Gastroesophageal sphincter (tissue), 3 donors: ENCODE measurements around the gene RAB3C.

ENCODE experiments used
- EP300 ChIP-seq: sonication (generic); formaldehyde crosslinking; IDR thresholded peaks from one replicate; pipeline ENCODE4 v1.6.1; 2017; ENCODE audit warnings: antibody characterized with exemption, mild to moderate bottlenecking
- POLR2A ChIP-seq, 2 donors: fragments of 450-650 bp; IDR thresholded peaks; one replicate each; pipeline ENCODE4 v1.6.1; 2017; ENCODE audit warnings: antibody characterized with exemption in 2 of 2, mild to moderate bottlenecking in 2 of 2, moderate library complexity in 1 of 2
- POLR2AphosphoS5 ChIP-seq: sonication (generic); formaldehyde crosslinking; IDR thresholded peaks from one replicate; pipeline ENCODE4 v1.6.1; 2017; ENCODE audit warnings: antibody characterized with exemption
- TF ChIP-seq, protein P1 (sequence below), 4 experiments: fragments of 200-600 bp in 2 of 4; fragments of 450-650 bp in 2 of 4; sonication (generic) in 1 of 4; IDR thresholded peaks; one replicate each; pipeline ENCODE4 v1.5.1; 2017 to 2019; ENCODE audit warnings: antibody characterized with exemption in 4 of 4, mild to moderate bottlenecking in 2 of 4, moderate library complexity in 2 of 4

DNA sequence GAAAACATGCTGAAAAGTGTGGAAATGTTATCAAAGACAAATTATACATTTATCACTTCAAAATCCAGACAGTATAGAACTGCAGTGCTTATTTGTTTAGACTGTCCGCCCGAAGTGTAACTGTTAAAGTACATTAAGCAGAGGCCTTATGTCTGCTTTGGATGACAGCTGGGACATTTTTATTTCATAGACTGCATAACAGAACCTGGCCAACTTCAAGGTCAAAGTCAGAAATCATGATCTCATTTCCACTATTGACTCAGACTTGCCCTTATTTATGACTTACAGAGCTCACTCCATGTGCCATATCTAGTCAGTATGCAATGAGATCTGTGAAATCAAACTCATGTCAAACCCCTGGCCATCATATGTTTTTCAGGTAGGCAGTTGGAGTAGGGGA, 87.7 kb downstream of the RAB3C start:
- TF ChIP-seq, protein P1, sequence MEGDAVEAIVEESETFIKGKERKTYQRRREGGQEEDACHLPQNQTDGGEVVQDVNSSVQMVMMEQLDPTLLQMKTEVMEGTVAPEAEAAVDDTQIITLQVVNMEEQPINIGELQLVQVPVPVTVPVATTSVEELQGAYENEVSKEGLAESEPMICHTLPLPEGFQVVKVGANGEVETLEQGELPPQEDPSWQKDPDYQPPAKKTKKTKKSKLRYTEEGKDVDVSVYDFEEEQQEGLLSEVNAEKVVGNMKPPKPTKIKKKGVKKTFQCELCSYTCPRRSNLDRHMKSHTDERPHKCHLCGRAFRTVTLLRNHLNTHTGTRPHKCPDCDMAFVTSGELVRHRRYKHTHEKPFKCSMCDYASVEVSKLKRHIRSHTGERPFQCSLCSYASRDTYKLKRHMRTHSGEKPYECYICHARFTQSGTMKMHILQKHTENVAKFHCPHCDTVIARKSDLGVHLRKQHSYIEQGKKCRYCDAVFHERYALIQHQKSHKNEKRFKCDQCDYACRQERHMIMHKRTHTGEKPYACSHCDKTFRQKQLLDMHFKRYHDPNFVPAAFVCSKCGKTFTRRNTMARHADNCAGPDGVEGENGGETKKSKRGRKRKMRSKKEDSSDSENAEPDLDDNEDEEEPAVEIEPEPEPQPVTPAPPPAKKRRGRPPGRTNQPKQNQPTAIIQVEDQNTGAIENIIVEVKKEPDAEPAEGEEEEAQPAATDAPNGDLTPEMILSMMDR (IDR thresholded peaks at IDR 0.05), result no peak
- TF ChIP-seq POLR2A (IDR thresholded peaks at IDR 0.05) (no peak), EP300 (no peak), POLR2AphosphoS5 (no peak)
